Stimulated activated CD8-positive, alpha-beta memory T cell treated with anti-CD3 and anti-CD28 coated beads, Interleukin-12 subunit alpha, Interleukin-12 subunit beta, amount 100 ng/mL, for 24 hours (primary cell): ENCODE results near the gene WDR75.
"Not testable (repeated sequence)": the region's sequence is repeated elsewhere in the genome, so short reads cannot be mapped to it uniquely, and the experiment has no call there.

ENCODE experiments used
- DNase-seq: peaks from one replicate; pipeline ENCODE4 v3.0.0-alpha.2; 2020; ENCODE audit errors: extremely low read depth

Gene WDR75

GRCh38 chr2:189440947-189441708 is at the start of gene WDR75:
WDR75 (plus strand) TSS chr2:189441474; CDS start chr2:189441493, 19 bp downstream.
- peak; percentile 77 for DNase-seq

GRCh38 chr2:189393440-189394111 is 47.7 kb upstream of the WDR75 start:
- DNase-seq = no peak

GRCh38 chr2:189394525-189394924 is 46.7 kb upstream of the WDR75 start:
- DNase-seq = no peak

GRCh38 chr2:189402932-189403331 is 38.3 kb upstream of the WDR75 start:
- DNase-seq = no peak

- no peak for DNase-seq
Measured at GRCh38 chr2:189406586-189407233, 34.6 kb upstream of the WDR75 start.

- DNase-seq = no peak
Measured at GRCh38 chr2:189407281-189408209, 33.7 kb upstream of the WDR75 start.

GRCh38 chr2:189408294-189408693 is 33.0 kb upstream of the WDR75 start:
- DNase-seq = no peak

GRCh38 chr2:189409131-189409530 is 32.1 kb upstream of the WDR75 start:
- DNase-seq = no peak

- no peak for DNase-seq
Measured at GRCh38 chr2:189409647-189410046, 31.6 kb upstream of the WDR75 start.

- no peak for DNase-seq
Measured at GRCh38 chr2:189411860-189412259, 29.4 kb upstream of the WDR75 start.

GRCh38 chr2:189412330-189412953 is 28.8 kb upstream of the WDR75 start:
- no peak for DNase-seq

- DNase-seq = no peak
Measured at GRCh38 chr2:189413249-189413648, 28.0 kb upstream of the WDR75 start.

GRCh38 chr2:189421644-189422043 is 19.6 kb upstream of the WDR75 start:
- no peak for DNase-seq

- DNase-seq = no peak
Measured at GRCh38 chr2:189424961-189425360, 16.3 kb upstream of the WDR75 start.

GRCh38 chr2:189425676-189426075 is 15.6 kb upstream of the WDR75 start:
- DNase-seq = no peak

- no peak for DNase-seq
Measured at GRCh38 chr2:189426886-189427285, 14.4 kb upstream of the WDR75 start.

GRCh38 chr2:189427872-189428271 is 13.4 kb upstream of the WDR75 start:
- DNase-seq = no peak

GRCh38 chr2:189430448-189430847 is 10.8 kb upstream of the WDR75 start:
- DNase-seq = not testable (repeated sequence)

- not testable (repeated sequence) for DNase-seq
Measured at GRCh38 chr2:189435803-189436202, 5.5 kb upstream of the WDR75 start.

GRCh38 chr2:189437926-189438325 is 3.3 kb upstream of the WDR75 start:
- DNase-seq = no peak

GRCh38 chr2:189439342-189439741 is 1.9 kb upstream of the WDR75 start:
- no peak for DNase-seq
